ENCODE data around the gene CLSTN2. TPM values are rescaled to one million over a fixed set of nuclear protein-coding genes. Genes with fewer than 3 reads are reported as not detected.
A peak's percentile ranks its signal among the peaks of the same experiment; 100 is the strongest.

Gene CLSTN2
- total and polyA plus RNA-seq, 2 of the 8 experiments (the other 6 are each of a cell fraction or from before 2014, with no cell fraction given), result 0.39 to 0.52 TPM

DNA sequence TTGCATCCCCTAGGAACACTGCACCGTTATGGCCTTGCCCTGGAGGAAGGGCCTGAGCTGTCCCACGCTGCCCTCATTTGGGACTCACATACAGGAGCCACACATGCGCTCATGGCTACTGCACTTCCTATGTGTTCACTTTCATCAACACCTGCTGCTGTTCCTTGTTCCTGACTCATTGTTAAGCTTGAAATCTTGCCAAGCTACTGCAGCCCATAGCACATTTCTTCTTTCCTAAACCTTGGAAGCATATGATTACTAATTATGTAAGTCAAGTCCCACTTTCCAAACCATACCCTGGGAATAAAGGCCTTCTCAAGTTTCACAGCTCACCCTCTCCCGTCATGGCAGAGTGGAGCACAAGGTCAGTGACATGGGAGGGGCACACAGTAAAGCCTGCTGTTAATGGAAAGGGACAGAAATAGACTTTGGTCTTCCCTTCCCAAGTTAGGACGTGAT is 307.9 kb downstream of the CLSTN2 start:
- Histone ChIP-seq H3K79me1 (ENCODE audit: low read depth, low read length) (no peaks in the 10 kb centered on the region; the same call in 1 of the 2 replicates), H3K23ac (ENCODE audit: insufficient read length) (no peak overlapping the region), H3K18ac (ENCODE audit: extremely low read depth, low read length) (no peak overlapping the region), H3K23me2 (ENCODE audit: low read depth, low read length) (no peaks in the 10 kb centered on the region), H2BK120ac (replicated peaks; ENCODE audit: low read depth, low read length) (no peak overlapping the region), H3K36me3 (ENCODE audit: control insufficient read depth in 2 of 4, insufficient read depth in 4 of 4, low read length in 3 of 4) (no peaks in the 10 kb centered on the region), H3K27me3 (replicated peaks in 1 of 4; ENCODE audit: control insufficient read depth in 3 of 4, extremely low read depth in 1 of 4, insufficient read depth in 3 of 4, low read length in 3 of 4) (no peaks in the 10 kb centered on the region), H2BK12ac (ENCODE audit: low read depth, low read length) (no peak overlapping the region), H2BK15ac (ENCODE audit: low read length) (0 out of 2 replicates have a peak overlapping the region, but pooled peaks have one; percentile 32), H4K20me1 (replicated peaks in 1 of 2; ENCODE audit: control insufficient read depth in 1 of 2, insufficient read depth in 2 of 2, low read length in 2 of 2) (no peaks in the 10 kb centered on the region), H3K79me2 (ENCODE audit: control insufficient read depth in 1 of 2, insufficient read depth in 2 of 2, low read length in 2 of 2) (no peaks in the 10 kb centered on the region), H3K4me2 (ENCODE audit: insufficient read depth in 1 of 2, low read depth in 2 of 2, low read length in 2 of 2) (no peak overlapping the region), H3K4ac (replicated peaks; ENCODE audit: insufficient read length, low read depth, low read length) (no peak overlapping the region), H2AFZ (ENCODE audit: low read length) (0 out of 2 replicates have a peak overlapping the region, but pooled peaks have one; percentile 29), H3K27ac (ENCODE audit: low read depth, low read length) (no peak overlapping the region), H4K91ac (replicated peaks; ENCODE audit: insufficient read length, low read length) (no peak overlapping the region), H3K4me1 (replicated peaks in 1 of 4; ENCODE audit: control insufficient read depth in 3 of 4, insufficient read depth in 4 of 4, low read length in 3 of 4) (no peaks in the 10 kb centered on the region), H4K5ac (ENCODE audit: insufficient read length, low read depth, low read length) (no peak overlapping the region), H3K56ac (replicated peaks; ENCODE audit: insufficient read length, low read depth, low read length) (no peak overlapping the region), H2BK5ac (ENCODE audit: low read depth, low read length) (no peak overlapping the region), H4K8ac (ENCODE audit: extremely low read depth, insufficient read depth, low read length) (no peak overlapping the region), H3K4me3 (ENCODE audit: extremely low read depth in 1 of 4, insufficient read depth in 2 of 4, low read depth in 3 of 4, low read length in 4 of 4) (no peak overlapping the region), H3K9me3 (ENCODE audit: insufficient read depth in 2 of 2, low read depth in 1 of 2, low read length in 1 of 2) (no peaks in the 10 kb centered on the region), H3K14ac (ENCODE audit: insufficient read length) (no peak overlapping the region), H3K9ac (replicated peaks in 1 of 4; ENCODE audit: extremely low read depth in 1 of 4, low read depth in 3 of 4, low read length in 3 of 4) (no peak overlapping the region), H2AK5ac (ENCODE audit: low read depth, low read length) (no peak overlapping the region), H2BK20ac (ENCODE audit: low read length) (no peak overlapping the region)
- 75% methylated on average over 5 of the region's 5 CpGs; no CpG with 5 or more reads in 1 of the 2 experiments for WGBS, 2 experiments (ENCODE audit: extremely low coverage in 1 of 2, insufficient coverage in 1 of 2, insufficient read length in 1 of 2, insufficient replicate concordance in 2 of 2, low coverage in 1 of 2, low lambda C conversion rate in 2 of 2, missing lambda C conversion rate in 1 of 2)
- FAIRE-seq (no peak), DNase-seq (ENCODE audit: low read depth in 1 of 2, low spot score in 2 of 2) (no peak)
- POLR2A ChIA-PET (ENCODE audit: partially characterized antibody), result no interaction called here
- CTCF ChIA-PET (ENCODE audit: partially characterized antibody), result no interaction called here
- TF ChIP-seq TAF7 (optimal IDR thresholded peaks at IDR 0.05; ENCODE audit: borderline replicate concordance, low read depth, low read length) (no peak), GTF2F1 (IDR thresholded peaks at IDR 0.05; ENCODE audit: borderline replicate concordance, low read depth, low read length) (no peak), POLR2AphosphoS5 (IDR thresholded peaks at IDR 0.05; ENCODE audit: low read depth, low read length) (no peak), JUND (IDR thresholded peaks at IDR 0.05; ENCODE audit: low read length) (no peak), HDAC6 (IDR thresholded peaks at IDR 0.05; ENCODE audit: low read depth, low read length) (no peak), CREB1 (IDR thresholded peaks at IDR 0.05) (no peak), SP4 (IDR thresholded peaks at IDR 0.05; ENCODE audit: low read length) (no peak), BCL11A (IDR thresholded peaks at IDR 0.05; ENCODE audit: low read depth in 2 of 2, low read length in 2 of 2) (no peak), JUN (IDR thresholded peaks at IDR 0.05; ENCODE audit: low read depth, low read length) (no peak), SUZ12 (IDR thresholded peaks at IDR 0.05; ENCODE audit: low read length) (no peak), ASH2L (IDR thresholded peaks at IDR 0.05; ENCODE audit: low read length) (no peak)
- TF ChIP-seq, protein P1, sequence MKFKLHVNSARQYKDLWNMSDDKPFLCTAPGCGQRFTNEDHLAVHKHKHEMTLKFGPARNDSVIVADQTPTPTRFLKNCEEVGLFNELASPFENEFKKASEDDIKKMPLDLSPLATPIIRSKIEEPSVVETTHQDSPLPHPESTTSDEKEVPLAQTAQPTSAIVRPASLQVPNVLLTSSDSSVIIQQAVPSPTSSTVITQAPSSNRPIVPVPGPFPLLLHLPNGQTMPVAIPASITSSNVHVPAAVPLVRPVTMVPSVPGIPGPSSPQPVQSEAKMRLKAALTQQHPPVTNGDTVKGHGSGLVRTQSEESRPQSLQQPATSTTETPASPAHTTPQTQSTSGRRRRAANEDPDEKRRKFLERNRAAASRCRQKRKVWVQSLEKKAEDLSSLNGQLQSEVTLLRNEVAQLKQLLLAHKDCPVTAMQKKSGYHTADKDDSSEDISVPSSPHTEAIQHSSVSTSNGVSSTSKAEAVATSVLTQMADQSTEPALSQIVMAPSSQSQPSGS (IDR thresholded peaks at IDR 0.05; ENCODE audit: low read length), result no peak
- TF ChIP-seq, protein P2, sequence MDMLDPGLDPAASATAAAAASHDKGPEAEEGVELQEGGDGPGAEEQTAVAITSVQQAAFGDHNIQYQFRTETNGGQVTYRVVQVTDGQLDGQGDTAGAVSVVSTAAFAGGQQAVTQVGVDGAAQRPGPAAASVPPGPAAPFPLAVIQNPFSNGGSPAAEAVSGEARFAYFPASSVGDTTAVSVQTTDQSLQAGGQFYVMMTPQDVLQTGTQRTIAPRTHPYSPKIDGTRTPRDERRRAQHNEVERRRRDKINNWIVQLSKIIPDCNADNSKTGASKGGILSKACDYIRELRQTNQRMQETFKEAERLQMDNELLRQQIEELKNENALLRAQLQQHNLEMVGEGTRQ (IDR thresholded peaks at IDR 0.05; ENCODE audit: low read length), result no peak

All from H1 (cell line).